B cell (primary cell): ENCODE data around the gene USP48.

Source experiments
- CTCF ChIP-seq: fragments of 200-600 bp; IDR thresholded peaks from one replicate; pipeline ENCODE4 v1.8.0; 2022; ENCODE audit warnings: antibody characterized with exemption, mild to moderate bottlenecking
- EZH2 ChIP-seq: IDR thresholded peaks from 2 replicates; pipeline ENCODE4 v1.6.1; 2012; ENCODE audit warnings: borderline replicate concordance, low read depth, mild to moderate bottlenecking, moderate library complexity, low read length; ENCODE audit not compliant: insufficient read depth, poor library complexity, severe bottlenecking

- TF ChIP-seq CTCF (no peak), EZH2 (no peak)
These were observed 116.2 kb downstream of the USP48 start for GRCh38 chr1:21666576-21667320.
